D721Med (cell line): ENCODE measurements around the gene CCDC57.
A peak's percentile ranks its signal among the peaks of the same experiment; 100 is the strongest.

Source experiments
- DNase-seq: peaks from one replicate; pipeline ENCODE4 v3.0.0; 2011; ENCODE audit warnings: low spot score; ENCODE audit not compliant: insufficient read length
- FAIRE-seq: peaks from 2 replicates; lab custom pipeline; 2011; peaks lifted over from hg19 to GRCh38; lab: Jason Lieb, UNC
- TF ChIP-seq, protein P1 (sequence below): IDR thresholded peaks from 2 replicates; pipeline ENCODE4 v1.5.1; 2012; ENCODE audit warnings: mild to moderate bottlenecking, control low read depth; ENCODE audit not compliant: insufficient read depth; ENCODE audit errors: missing control alignments

CCDC57 gene

DNA sequence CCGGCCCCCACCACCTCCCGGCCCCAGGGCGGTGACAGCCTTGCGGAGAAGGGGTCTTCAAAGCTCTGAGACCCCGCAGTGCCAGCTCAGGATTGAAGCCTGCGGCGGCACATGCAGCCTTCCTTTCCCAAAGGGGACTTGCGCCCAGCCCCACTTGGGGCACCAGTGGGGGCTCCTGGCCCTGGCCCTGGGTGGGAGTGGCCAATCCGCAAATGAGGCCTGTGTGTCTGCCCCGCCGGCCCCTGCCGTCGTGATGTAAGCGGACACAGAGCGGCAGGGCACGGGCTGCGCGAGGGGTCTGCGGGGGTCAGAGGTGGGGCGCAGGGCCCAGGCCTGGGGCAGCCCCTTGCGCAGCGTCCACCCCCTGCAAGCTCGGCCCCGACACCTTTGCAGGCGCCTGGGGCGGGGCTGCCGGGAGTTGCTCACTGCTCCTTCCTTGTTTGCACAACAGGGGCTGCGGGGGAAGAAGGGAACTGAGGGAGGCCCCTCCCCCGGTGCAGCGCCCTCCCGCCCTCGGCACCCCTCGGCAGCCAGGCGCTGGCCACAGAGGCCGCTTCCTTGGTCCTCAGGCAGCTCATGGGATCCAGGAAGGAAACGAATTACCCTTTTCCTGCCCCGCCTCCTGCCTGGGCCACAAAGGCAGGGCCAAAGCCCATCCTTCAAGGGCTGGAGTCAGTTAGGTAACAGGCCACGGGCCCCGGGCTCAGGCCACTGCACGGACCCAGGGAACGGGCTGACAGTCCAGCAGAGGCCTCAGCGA lies 19.1 kb upstream of the CCDC57 start:
- no peak for DNase-seq
- no peak for FAIRE-seq
- TF ChIP-seq, protein P1, sequence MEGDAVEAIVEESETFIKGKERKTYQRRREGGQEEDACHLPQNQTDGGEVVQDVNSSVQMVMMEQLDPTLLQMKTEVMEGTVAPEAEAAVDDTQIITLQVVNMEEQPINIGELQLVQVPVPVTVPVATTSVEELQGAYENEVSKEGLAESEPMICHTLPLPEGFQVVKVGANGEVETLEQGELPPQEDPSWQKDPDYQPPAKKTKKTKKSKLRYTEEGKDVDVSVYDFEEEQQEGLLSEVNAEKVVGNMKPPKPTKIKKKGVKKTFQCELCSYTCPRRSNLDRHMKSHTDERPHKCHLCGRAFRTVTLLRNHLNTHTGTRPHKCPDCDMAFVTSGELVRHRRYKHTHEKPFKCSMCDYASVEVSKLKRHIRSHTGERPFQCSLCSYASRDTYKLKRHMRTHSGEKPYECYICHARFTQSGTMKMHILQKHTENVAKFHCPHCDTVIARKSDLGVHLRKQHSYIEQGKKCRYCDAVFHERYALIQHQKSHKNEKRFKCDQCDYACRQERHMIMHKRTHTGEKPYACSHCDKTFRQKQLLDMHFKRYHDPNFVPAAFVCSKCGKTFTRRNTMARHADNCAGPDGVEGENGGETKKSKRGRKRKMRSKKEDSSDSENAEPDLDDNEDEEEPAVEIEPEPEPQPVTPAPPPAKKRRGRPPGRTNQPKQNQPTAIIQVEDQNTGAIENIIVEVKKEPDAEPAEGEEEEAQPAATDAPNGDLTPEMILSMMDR = no peak

DNA sequence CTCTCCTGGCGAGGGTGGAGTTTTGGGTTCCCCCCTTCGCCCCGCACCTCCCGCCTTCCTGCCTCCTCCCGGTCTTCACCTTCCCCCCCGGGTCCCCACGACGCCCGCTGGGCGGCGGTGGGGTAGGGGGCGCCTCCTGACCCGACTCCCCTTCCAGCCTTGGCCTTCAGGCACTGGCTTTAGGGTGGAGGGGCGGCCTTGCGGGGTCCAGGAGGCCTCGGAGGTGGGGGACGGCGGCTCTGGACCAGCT lies 18.6 kb upstream of the CCDC57 start:
- no peak for DNase-seq
- no peak for FAIRE-seq
- TF ChIP-seq, protein P1 = no peak

DNA sequence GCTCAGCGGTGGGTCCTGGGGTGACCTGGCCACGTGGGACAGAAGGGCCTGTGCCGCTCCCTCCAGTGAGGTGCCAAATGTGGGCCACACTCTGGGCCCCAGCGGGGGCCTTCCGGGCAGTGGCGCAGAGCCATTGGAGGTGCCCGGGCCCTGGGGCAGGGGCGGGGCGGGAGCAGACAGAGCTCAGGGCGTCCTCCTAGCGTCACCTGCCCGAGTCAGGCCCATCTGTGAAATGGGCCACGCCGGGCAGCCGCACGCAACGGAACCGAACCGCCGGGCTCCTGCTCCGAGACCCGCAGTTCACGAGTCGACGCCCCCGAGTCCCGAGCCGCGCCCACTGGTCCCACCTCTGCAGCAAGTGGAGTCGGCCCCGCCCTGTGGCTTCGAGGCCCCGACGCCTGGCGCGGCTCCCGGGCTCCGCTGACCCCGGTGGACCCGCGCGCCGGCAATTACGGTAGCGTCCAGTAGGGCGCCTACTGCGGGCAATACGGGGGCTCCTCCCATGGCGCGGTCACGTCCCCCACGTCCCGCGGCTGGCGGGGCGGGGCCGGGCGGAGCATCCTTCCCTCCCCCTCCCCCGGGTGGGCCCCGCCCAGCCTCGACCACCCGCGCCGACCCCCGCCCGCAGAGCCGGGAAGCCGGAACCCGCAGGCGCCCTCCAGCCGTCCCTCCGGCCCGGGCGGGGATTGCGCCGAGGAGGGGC lies 18.1 kb upstream of the CCDC57 start:
- TF ChIP-seq, protein P1 = no peak
- DNase-seq (no peak), FAIRE-seq (no peak)

DNA sequence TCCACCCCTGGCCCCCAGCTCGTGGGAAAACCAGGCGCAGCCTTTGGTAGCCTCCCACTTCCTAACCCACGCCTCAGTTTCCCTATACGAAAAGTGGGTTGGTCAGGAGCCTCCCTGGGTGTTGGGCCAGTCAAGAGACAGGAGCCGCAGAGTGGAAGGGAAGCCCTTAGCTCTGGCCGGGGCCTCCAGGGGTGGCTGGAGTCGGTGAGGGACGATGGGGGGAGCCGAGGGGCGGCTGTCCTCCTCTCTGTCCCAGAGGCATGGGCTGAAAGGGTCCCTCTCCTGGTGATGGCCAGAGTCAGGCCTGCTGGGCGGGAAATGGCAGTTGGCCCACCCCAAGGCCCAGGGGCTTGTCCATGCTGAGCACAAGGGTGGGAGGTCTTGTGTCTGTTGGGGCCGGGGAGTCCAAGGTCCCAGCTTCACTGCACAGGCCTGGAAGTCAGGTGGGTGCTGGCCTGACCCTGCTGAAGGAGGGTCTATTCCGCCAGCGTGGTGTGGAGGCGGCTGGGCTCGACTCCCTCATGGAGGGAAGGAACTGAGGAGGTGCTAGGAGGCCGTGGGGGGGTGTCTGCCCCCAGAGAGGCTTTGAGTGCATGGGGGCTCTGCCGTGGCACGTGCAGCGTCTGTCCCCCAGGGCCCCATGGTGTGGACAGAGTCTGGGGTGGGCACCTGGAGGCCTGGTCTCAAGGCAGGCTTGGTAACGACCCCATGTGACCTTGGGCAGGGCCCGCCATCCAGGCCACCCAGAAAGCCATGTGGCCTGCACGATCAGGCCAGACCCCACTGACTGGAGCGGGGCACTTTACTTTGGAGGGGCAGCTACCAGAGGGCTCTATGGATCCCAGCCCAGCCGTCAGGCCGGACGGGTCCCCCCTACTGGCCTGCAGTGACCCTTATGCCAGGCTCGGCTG lies 17.3 kb upstream of the CCDC57 start:
- TF ChIP-seq, protein P1 = no peak
- no peak for FAIRE-seq
- no peak for DNase-seq

DNA sequence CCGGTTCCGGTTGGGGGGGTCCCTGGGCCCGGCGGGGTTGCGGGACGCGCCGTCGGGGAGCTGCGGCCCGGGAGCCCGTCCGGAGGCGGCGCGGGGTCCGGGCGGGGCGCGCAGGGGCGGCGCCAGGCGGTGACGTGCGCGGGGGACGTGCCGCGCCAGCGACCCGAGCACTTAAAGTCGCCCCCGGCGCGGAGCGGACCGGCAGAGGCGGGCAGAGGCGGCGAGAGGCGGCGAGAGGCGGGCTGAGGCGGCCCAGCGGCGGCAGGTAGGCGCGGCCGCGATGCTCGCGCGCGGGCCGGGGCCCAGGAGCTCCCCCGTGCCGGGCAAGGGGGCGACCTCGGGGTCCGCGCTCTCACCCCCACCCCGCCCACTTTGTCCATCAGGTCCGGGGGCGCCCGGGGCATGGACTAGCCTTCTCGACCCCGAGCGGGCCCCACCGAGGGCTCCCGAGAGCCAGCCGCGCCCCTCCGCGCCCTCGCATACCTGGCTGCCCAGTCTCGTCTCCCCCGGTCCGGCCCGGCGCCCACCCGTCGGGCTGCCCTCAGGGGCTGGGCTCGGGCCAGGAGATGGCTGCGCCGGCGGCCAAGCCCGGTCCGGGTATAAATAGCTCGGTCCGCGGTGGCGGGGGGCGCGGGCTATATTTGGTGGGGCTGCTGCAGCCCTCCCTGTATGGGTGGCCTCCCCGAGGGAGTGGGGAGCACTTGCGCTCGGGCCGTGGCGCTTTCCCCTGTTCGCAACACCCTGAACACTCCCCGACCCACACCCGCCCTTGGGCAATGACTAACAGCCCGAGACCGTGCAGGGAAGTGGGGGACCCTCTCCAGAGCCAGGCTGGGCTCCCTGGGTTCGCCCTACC lies 16.4 kb upstream of the CCDC57 start, which contains the start of gene SLC16A3:
Gene SLC16A3, plus strand, starts transcription at position 201 of the 856 bp plus-strand sequence. CDS start 6,967 bp downstream, outside the sequence.
- DNase-seq (peak; percentile 88), FAIRE-seq (no peak)
- TF ChIP-seq, protein P1 = no peak

DNA sequence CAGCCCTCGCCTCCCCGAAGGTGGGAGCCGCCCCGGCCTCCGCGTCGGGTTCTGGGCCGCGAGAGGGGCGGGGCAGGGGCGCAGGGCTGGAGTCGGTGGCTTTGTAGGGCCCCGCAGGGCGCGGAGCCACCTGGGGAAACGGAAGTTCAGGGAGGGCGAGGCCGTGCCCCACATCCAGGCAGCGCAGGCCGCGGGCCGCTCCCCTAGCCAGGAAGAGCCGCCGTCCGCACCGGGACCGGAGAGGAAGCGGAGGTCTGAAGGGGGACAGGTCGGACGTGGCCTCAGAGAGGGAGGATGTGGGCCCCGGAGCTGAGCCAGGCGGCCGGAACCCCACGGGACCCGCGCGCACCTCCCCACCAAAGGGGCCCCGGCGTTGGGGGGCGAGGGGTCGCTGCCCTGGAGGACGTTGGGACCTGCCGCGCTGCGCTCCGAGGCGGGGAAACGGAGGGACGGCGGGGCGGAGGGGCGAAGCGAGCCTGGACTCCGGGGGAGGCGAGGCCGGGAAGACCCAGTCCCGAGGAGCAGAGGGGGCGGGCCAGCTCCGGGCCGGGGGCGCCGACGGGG lies 15.7 kb upstream of the CCDC57 start:
- no peak for FAIRE-seq
- no peak for DNase-seq
- TF ChIP-seq, protein P1 = no peak
